HepG2 (cell line): ENCODE measurements around the gene SLC1A2. TPM values are rescaled to one million over a fixed set of nuclear protein-coding genes. Genes with fewer than 3 reads are reported as not detected.

Experiments used
- ATAC-seq: fragments of 200-7000 bp; cut with Tn5 transposase; 3 replicates; pipeline ENCODE4 v1.9.1; 2020; ENCODE audit warnings: mild to moderate bottlenecking, moderate library complexity
- BruUV-seq: library from RNA; stranded (reverse); fragments of 400-500 nt; replicated peaks from 2 replicates; lab custom pipeline; 2021; lab: Mats Ljungman, UMichigan
- CTCF ChIA-PET: fragments of 300-600 bp; formaldehyde crosslinking; extraction: SDS; loops from one replicate; lab custom pipeline; 2021; ENCODE audit warnings: low total read pairs, inconsistent platforms, low intra/inter-chr PET ratio; lab: Yijun Ruan, JAX
- POLR2A ChIA-PET: fragments of 350-600 bp; sonication (Branson Sonifier 250); formaldehyde crosslinking; loops from one replicate; lab custom pipeline; 2020; ENCODE audit warnings: antibody characterized with exemption, inconsistent platforms; lab: Yijun Ruan, JAX
- DNase-seq: peaks from one replicate; pipeline ENCODE4 v3.0.0-alpha.2; 2015; ENCODE audit warnings: low spot score
- FAIRE-seq: peaks from 3 replicates; lab custom pipeline; 2011; peaks lifted over from hg19 to GRCh38; lab: Jason Lieb, UNC
- H2AFZ ChIP-seq: one replicate; pipeline ENCODE4 v1.6.1; 2011; ENCODE audit warnings: low read length, inconsistent platforms
- H3K27ac ChIP-seq: fragments of 300-600 bp; 3 replicates; pipeline ENCODE4 v1.8.0; 2011; ENCODE audit warnings: mixed run types, mild to moderate bottlenecking, mixed read lengths, low read length, inconsistent platforms; ENCODE audit not compliant: insufficient read depth; ENCODE audit errors: extremely low read length
- H3K27me3 ChIP-seq, 2 experiments: fragments of 200-600 bp in 1 of 2; 2 replicates in 1 of 2; 3 replicates in 1 of 2; pipeline versions ENCODE4 v1.6.0 to v1.8.0; 2011; ENCODE audit warnings: low read length in 2 of 2, mild to moderate bottlenecking in 2 of 2, moderate library complexity in 2 of 2, inconsistent platforms in 1 of 2; ENCODE audit not compliant: insufficient read depth in 2 of 2, control insufficient read depth in 1 of 2
- H3K36me3 ChIP-seq, 2 experiments: fragments of 200-600 bp in 1 of 2; replicated peaks in 1 of 2; 2 replicates in 1 of 2; 3 replicates in 1 of 2; pipeline versions ENCODE4 v1.5.1 to v1.8.0; 2011; ENCODE audit warnings: low read length in 2 of 2, inconsistent platforms in 1 of 2; ENCODE audit not compliant: insufficient read depth in 2 of 2, control insufficient read depth in 1 of 2
- H3K4me1 ChIP-seq: 2 replicates; pipeline ENCODE4 v1.5.1; 2012; ENCODE audit warnings: low read length, inconsistent platforms; ENCODE audit not compliant: insufficient read depth
- H3K4me2 ChIP-seq: 2 replicates; pipeline ENCODE4 v1.6.0; 2011; ENCODE audit warnings: low read depth, low read length, inconsistent platforms
- H3K4me3 ChIP-seq, 3 experiments: fragments of 200-600 bp in 1 of 3; sonication (generic), shearing (Covaris generic) in 1 of 3; replicated peaks in 1 of 3; 2 replicates each; pipeline ENCODE4 v1.5.1; 2011 to 2016; ENCODE audit warnings: low read length in 3 of 3, inconsistent platforms in 2 of 3, low read depth in 2 of 3, mild to moderate bottlenecking in 2 of 3, control low read depth in 1 of 3, mixed read lengths in 1 of 3; ENCODE audit not compliant: insufficient read depth in 1 of 3
- H3K79me2 ChIP-seq: one replicate; pipeline ENCODE4 v1.6.1; 2011; ENCODE audit warnings: low read length, inconsistent platforms; ENCODE audit not compliant: insufficient read depth
- H3K9ac ChIP-seq: 2 replicates; pipeline ENCODE4 v1.6.0; 2011; ENCODE audit warnings: mild to moderate bottlenecking, low read depth, low read length, inconsistent platforms; ENCODE audit not compliant: insufficient read depth
- H3K9me3 ChIP-seq: 2 replicates; pipeline ENCODE4 v1.5.1; 2012; ENCODE audit warnings: mild to moderate bottlenecking, low read length
- H4K20me1 ChIP-seq: 2 replicates; pipeline ENCODE4 v1.6.0; 2011; ENCODE audit warnings: inconsistent platforms, mild to moderate bottlenecking, low read length, moderate library complexity; ENCODE audit not compliant: insufficient read depth
- ATF7 ChIP-seq, 2 experiments: fragments of 450-650 bp in 1 of 2; sonication (generic) in 1 of 2; formaldehyde crosslinking in 1 of 2; IDR thresholded peaks; 2 replicates each; pipeline versions ENCODE4 v1.4.0 to v1.6.1; 2016 to 2020; ENCODE audit warnings: antibody characterized with exemption in 1 of 2, mild to moderate bottlenecking in 1 of 2, missing genetic modification reagents in 1 of 2
- CREB1 ChIP-seq, 2 experiments: fragments of 450-650 bp in 1 of 2; IDR thresholded peaks; 2 replicates each; pipeline ENCODE4 v1.6.1; 2016 to 2017; ENCODE audit warnings: control low read depth in 1 of 2, mild to moderate bottlenecking in 1 of 2, missing compliant biosample characterization in 1 of 2, missing genetic modification characterization in 1 of 2
- MED8 ChIP-seq: sonication (generic); formaldehyde crosslinking; IDR thresholded peaks from 2 replicates; pipeline ENCODE4 v1.8.1; 2023; ENCODE audit warnings: mild to moderate bottlenecking, missing genetic modification reagents; ENCODE audit not compliant: insufficient replicate concordance
- NCOA5 ChIP-seq: sonication (generic); formaldehyde crosslinking; IDR thresholded peaks from 2 replicates; pipeline ENCODE4 v1.4.0; 2020; ENCODE audit warnings: missing genetic modification reagents
- NFATC3 ChIP-seq: sonication (generic); formaldehyde crosslinking; IDR thresholded peaks from 2 replicates; pipeline ENCODE4 v1.5.1; 2020; ENCODE audit warnings: mild to moderate bottlenecking, missing genetic modification reagents
- NONO ChIP-seq, 2 experiments: fragments of 450-650 bp in 1 of 2; sonication (generic) in 1 of 2; formaldehyde crosslinking in 1 of 2; IDR thresholded peaks in 1 of 2; conservative IDR thresholded peaks in 1 of 2; 2 replicates each; pipeline versions ENCODE4 v1.6.1 to v1.8.0; 2017 to 2022; ENCODE audit warnings: mild to moderate bottlenecking in 1 of 2, missing genetic modification reagents in 1 of 2, moderate library complexity in 1 of 2
- RFX3 ChIP-seq: IDR thresholded peaks from 2 replicates; pipeline ENCODE4 v1.6.1; 2016; ENCODE audit warnings: missing biosample characterization, missing genetic modification reagents
- TCF12 ChIP-seq, 2 experiments: fragments of 450-650 bp in 1 of 2; sonication (generic) in 1 of 2; formaldehyde crosslinking in 1 of 2; IDR thresholded peaks; 2 replicates each; pipeline versions ENCODE4 v1.6.1 to v1.8.0; 2017 to 2022; ENCODE audit warnings: antibody characterized with exemption in 1 of 2, mild to moderate bottlenecking in 1 of 2, missing genetic modification reagents in 1 of 2, moderate library complexity in 1 of 2
- ZNF781 ChIP-seq: sonication (generic); formaldehyde crosslinking; IDR thresholded peaks from 2 replicates; pipeline ENCODE4 v1.5.1; 2020; ENCODE audit warnings: borderline replicate concordance, mild to moderate bottlenecking, missing genetic modification reagents; ENCODE audit errors: not compliant biosample characterization
- ZSCAN5A ChIP-seq: sonication (generic); formaldehyde crosslinking; IDR thresholded peaks from 2 replicates; pipeline ENCODE4 v1.8.0; 2022; ENCODE audit warnings: mild to moderate bottlenecking, missing genetic modification reagents, borderline replicate concordance
- WGBS: methylation state at CpG from one replicate; pipeline ENCODE4 v1.1.6; 2017; ENCODE audit warnings: low lambda C conversion rate; 5-methylcytosine and 5-hydroxymethylcytosine counted together
- in situ Hi-C: cut with HindIII; loops from 2 replicates; pipeline ENCODE4 v1.10.0; 2017; ENCODE audit warnings: low pct_unique_long_range_greater_than_20kb; ENCODE audit not compliant: extremely low pct_ligation_motif_present
- intact Hi-C: fragments of 100-400 bp; cut with micrococcal nuclease; formaldehyde crosslinking; loops from one replicate; pipeline ENCODE4 v1.10.0; 2022; ENCODE audit not compliant: unreplicated experiment
- polyA plus RNA-seq, 8 experiments: library from polyadenylated mRNA; depleted of rRNA in 3 of 8; stranded (reverse) in 7 of 8; unstranded in 1 of 8; fragments of >200 nt; fragmentation: Illumina TruSeq in 4 of 8; extraction: Trizol in 4 of 8; gene quantifications; 2 replicates each; pipeline versions ENCODE4 v1.2.1 to v1.2.3, GENCODE V29; 2011 to 2016; ENCODE audit warnings: low read depth in 4 of 8, missing spikeins in 1 of 8, mixed read lengths in 1 of 8; ENCODE audit not compliant: insufficient read depth in 1 of 8
- total RNA-seq, 5 experiments: library from RNA; depleted of rRNA; stranded (reverse); fragments of >200 nt; fragmentation: Illumina TruSeq; extraction: Trizol; gene quantifications; 2 replicates each; pipeline ENCODE4 v1.2.3, GENCODE V29; 2016; ENCODE audit warnings: low read depth in 1 of 5
- TF ChIP-seq, protein P1 (sequence below): sonication (generic); formaldehyde crosslinking; conservative IDR thresholded peaks from 2 replicates; pipeline ENCODE4 v1.4.0; 2020; ENCODE audit warnings: missing genetic modification reagents
- TF ChIP-seq, protein P2 (sequence below): sonication (generic); formaldehyde crosslinking; IDR thresholded peaks from 2 replicates; pipeline ENCODE4 v1.5.0; 2020; ENCODE audit warnings: mild to moderate bottlenecking, missing genetic modification reagents, moderate library complexity

Gene SLC1A2
- total and polyA plus RNA-seq, 2 of the 13 experiments (the other 11 are each of a cell fraction or from before 2014, with no cell fraction given), result 23.2 to 43.2 TPM

DNA sequence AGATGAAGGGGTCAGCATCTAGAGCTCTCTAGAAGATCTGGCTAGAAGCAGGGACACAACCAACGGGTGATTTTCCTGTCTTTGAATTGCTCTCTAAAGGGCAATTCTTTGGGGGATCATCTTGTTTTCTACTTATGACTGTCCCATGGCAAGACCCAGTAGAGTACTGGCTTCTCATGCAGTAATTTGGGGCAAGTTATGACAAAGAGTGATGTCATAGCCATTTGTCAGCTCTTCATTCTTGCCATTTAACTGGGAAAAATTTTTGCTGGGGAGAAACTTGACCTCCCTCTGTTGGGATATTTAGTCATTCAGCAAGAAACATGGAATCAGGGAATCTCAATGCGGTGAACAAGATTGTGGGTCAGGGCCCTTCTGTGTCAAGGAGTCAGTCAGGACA is 80.4 kb downstream of the SLC1A2 start:
- H3K4me2 ChIP-seq, result no peak overlapping the region
- in situ Hi-C loops (no loop called here), intact Hi-C loops (no loop called here)
- ATAC-seq (no peak), FAIRE-seq (no peak), DNase-seq (no peak)
- 100% methylated on average over 2 of the region's 2 CpGs for WGBS
- no TSS peak for BruUV-seq
- H3K79me2 ChIP-seq, result peaks cover 8% of the 10 kb centered on the region
- no peak overlapping the region for H3K4me3 ChIP-seq
- ChIA-PET CTCF (no interaction called here), POLR2A (interaction anchor here (0.9 to 2.9 kb wide), 3 partner anchors 8 to 21 kb away, joined by 3 to 22 read pairs (median 3); no protein-coding TSS in a partner anchor)
- no peaks in the 10 kb centered on the region for H3K27me3 ChIP-seq
- H3K4me1 ChIP-seq, result peaks cover 29% of the 10 kb centered on the region
- TF ChIP-seq ATF7 (IDR thresholded peaks at IDR 0.05) (0 out of 2 replicates have a peak, but pooled peaks have one; percentile 46), ATF7 (CRISPR knock-in tag; IDR thresholded peaks at IDR 0.05) (no peak), CREB1 (IDR thresholded peaks at IDR 0.05) (peak; percentile 77), CREB1 (CRISPR knock-in tag; IDR thresholded peaks at IDR 0.05) (no peak), ZSCAN5A (CRISPR knock-in tag) (no peak)
- no peaks in the 10 kb centered on the region for H3K36me3 ChIP-seq
- H3K27ac ChIP-seq, result no peak overlapping the region
- no peak overlapping the region for H2AFZ ChIP-seq
- no peak overlapping the region for H3K9ac ChIP-seq
- H3K9me3 ChIP-seq, result no peaks in the 10 kb centered on the region
- peaks cover 2% of the 10 kb centered on the region; the same call in 1 of the 2 replicates for H4K20me1 ChIP-seq

DNA sequence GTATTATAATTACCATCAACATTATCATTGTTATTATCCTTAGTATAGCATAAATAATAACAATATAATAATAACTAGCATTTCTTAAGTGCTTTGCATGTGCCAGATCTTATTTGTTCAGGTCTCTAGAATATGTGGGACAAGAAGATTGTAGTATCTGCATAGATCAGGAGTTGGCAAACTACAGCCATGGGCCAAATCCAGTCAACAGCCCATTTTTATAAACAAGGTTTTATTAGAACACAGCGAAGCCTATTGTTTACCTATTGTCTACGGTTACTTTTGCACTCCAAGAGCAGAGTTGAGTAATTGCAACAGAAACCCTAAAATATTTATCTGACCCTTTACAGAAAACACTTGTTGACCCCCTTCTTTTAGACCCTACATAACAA is 81.4 kb downstream of the SLC1A2 start:
- Histone ChIP-seq H3K9ac (no peak overlapping the region), H4K20me1 (peaks cover 2% of the 10 kb centered on the region; the same call in 1 of the 2 replicates), H3K79me2 (peaks cover 8% of the 10 kb centered on the region), H3K4me3 (no peak overlapping the region), H3K4me1 (peaks cover 29% of the 10 kb centered on the region), H3K36me3 (no peaks in the 10 kb centered on the region), H2AFZ (no peak overlapping the region), H3K27me3 (no peaks in the 10 kb centered on the region), H3K27ac (no peak overlapping the region), H3K9me3 (no peaks in the 10 kb centered on the region), H3K4me2 (no peak overlapping the region)
- 93% methylated on average over 2 of the region's 2 CpGs for WGBS
- in situ Hi-C loops (no loop called here), intact Hi-C loops (no loop called here)
- POLR2A ChIA-PET, result interaction anchor here (1.1 to 2.9 kb wide), 4 partner anchors 9 to 49 kb away, joined by 3 to 22 read pairs (median 4); no protein-coding TSS in a partner anchor
- BruUV-seq, result no TSS peak
- FAIRE-seq (no peak), DNase-seq (no peak), ATAC-seq (no peak)
- CTCF ChIA-PET, result no interaction called here
- TF ChIP-seq NFATC3 (CRISPR knock-in tag) (no peak), ZNF781 (CRISPR knock-in tag) (no peak), TCF12 (IDR thresholded peaks at IDR 0.05) (no peak), TCF12 (CRISPR knock-in tag; IDR thresholded peaks at IDR 0.05) (no peak), RFX3 (CRISPR knock-in tag) (no peak), NCOA5 (CRISPR knock-in tag) (no peak), MED8 (no peak), NONO (IDR thresholded peaks at IDR 0.05) (no peak), NONO (CRISPR knock-in tag; conservative IDR thresholded peaks at IDR 0.05) (no peak)
- TF ChIP-seq, protein P1, sequence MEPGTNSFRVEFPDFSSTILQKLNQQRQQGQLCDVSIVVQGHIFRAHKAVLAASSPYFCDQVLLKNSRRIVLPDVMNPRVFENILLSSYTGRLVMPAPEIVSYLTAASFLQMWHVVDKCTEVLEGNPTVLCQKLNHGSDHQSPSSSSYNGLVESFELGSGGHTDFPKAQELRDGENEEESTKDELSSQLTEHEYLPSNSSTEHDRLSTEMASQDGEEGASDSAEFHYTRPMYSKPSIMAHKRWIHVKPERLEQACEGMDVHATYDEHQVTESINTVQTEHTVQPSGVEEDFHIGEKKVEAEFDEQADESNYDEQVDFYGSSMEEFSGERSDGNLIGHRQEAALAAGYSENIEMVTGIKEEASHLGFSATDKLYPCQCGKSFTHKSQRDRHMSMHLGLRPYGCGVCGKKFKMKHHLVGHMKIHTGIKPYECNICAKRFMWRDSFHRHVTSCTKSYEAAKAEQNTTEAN, result no peak
- TF ChIP-seq, protein P2, sequence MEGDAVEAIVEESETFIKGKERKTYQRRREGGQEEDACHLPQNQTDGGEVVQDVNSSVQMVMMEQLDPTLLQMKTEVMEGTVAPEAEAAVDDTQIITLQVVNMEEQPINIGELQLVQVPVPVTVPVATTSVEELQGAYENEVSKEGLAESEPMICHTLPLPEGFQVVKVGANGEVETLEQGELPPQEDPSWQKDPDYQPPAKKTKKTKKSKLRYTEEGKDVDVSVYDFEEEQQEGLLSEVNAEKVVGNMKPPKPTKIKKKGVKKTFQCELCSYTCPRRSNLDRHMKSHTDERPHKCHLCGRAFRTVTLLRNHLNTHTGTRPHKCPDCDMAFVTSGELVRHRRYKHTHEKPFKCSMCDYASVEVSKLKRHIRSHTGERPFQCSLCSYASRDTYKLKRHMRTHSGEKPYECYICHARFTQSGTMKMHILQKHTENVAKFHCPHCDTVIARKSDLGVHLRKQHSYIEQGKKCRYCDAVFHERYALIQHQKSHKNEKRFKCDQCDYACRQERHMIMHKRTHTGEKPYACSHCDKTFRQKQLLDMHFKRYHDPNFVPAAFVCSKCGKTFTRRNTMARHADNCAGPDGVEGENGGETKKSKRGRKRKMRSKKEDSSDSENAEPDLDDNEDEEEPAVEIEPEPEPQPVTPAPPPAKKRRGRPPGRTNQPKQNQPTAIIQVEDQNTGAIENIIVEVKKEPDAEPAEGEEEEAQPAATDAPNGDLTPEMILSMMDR, result no peak
